ENCODE measurements around the gene FLNB.

- TF ChIP-seq, protein P1, sequence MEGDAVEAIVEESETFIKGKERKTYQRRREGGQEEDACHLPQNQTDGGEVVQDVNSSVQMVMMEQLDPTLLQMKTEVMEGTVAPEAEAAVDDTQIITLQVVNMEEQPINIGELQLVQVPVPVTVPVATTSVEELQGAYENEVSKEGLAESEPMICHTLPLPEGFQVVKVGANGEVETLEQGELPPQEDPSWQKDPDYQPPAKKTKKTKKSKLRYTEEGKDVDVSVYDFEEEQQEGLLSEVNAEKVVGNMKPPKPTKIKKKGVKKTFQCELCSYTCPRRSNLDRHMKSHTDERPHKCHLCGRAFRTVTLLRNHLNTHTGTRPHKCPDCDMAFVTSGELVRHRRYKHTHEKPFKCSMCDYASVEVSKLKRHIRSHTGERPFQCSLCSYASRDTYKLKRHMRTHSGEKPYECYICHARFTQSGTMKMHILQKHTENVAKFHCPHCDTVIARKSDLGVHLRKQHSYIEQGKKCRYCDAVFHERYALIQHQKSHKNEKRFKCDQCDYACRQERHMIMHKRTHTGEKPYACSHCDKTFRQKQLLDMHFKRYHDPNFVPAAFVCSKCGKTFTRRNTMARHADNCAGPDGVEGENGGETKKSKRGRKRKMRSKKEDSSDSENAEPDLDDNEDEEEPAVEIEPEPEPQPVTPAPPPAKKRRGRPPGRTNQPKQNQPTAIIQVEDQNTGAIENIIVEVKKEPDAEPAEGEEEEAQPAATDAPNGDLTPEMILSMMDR (IDR thresholded peaks at IDR 0.05): no peak
- no peak for TF ChIP-seq POLR2A (IDR thresholded peaks at IDR 0.05)
Observed at GRCh38 chr3:58202917-58203360, 194.7 kb downstream of the FLNB start.

Data from Peyer's patch (tissue), 4 donors.